ENCODE results near the gene ADD3.

The ADD3 gene

GRCh38 chr10:110017052-110017451 is 9.3 kb downstream of the ADD3 start:
- DNase-seq, result no peak
- intact Hi-C loops (cut with DNase I), result no loop called here

DNA sequence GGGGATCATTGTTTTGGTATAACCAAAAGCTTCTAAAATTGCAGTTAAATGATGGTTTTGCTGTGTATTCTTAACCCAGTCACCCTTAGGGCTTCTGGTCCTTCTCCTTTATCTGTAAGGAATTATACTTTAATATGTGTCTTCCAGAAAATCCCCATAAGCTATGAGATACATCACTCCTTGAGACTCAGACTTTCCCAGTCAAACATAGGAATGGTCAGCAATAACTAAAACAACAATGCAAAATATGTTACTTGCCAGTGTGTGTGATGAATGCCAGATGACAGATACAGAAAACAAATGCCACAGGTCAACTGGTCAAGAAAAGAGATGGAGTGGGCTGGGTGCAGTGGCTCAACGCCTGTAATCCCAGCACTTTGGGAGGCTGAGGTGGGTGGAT is 10.1 kb downstream of the ADD3 start:
- no peak for DNase-seq
- intact Hi-C loops (cut with DNase I), result no loop called here

DNA sequence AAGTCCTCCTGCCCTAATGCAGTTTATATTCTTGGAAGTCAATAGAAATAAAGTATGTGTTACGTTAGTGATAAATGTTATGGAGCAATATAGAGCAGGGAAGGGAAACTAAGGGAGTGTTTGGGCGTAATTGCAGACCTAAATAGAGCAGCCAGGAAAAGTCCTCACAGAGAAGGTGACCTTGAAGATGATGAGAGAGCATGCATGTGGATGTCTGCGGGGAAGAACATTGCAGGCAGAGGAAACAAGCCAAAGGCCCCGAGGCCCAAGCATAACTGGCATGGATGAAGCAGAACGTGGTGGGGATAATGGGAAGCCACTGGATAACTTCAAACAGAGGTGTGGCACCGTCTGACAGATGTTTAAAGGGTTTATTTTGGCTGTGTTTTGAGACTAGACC is 12.5 kb downstream of the ADD3 start:
- intact Hi-C loops (cut with DNase I), result no loop called here
- DNase-seq, result no peak

DNA sequence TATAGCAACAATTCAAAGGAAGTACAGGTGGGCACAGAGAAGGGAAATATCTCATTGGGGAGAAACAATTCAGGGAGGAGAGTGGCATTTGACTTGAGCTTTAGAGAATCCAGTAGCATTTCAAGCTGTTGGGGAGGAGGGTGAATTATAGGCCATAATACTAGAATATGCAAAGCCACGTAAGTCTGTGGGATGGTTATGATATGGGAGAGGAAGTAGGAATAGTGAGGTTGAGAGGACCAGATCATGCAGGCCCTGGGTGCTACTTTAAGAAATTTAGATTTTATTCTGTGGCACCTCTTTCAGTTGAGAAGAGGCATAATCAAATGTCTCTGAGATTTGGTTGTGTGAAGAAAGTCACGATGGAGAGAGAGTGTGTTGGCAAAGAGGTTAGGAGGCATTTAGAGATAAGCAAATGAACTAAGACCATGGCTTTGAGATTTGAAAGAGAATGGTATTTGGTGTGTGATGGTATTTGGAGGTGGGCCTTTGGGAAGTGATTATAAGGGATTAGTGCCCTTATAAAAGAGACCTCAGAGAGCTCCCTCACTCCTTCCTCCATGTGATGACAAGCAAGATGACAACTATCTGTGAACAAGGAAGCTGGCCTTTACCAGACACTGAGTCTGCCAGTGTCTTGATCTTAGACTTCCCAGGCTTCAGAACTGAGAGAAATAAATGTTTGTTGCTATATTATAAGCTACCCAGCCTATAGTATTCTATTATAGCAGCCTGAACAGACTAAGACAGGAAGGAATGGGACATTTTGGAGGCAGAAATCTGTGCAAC is 15.1 kb downstream of the ADD3 start:
- intact Hi-C loops (cut with DNase I), result no loop called here
- DNase-seq, result no peak

- intact Hi-C loops (cut with DNase I), result no loop called here
- no peak for DNase-seq
Observed at GRCh38 chr10:110023785-110024465, 16.1 kb downstream of the ADD3 start.

DNA sequence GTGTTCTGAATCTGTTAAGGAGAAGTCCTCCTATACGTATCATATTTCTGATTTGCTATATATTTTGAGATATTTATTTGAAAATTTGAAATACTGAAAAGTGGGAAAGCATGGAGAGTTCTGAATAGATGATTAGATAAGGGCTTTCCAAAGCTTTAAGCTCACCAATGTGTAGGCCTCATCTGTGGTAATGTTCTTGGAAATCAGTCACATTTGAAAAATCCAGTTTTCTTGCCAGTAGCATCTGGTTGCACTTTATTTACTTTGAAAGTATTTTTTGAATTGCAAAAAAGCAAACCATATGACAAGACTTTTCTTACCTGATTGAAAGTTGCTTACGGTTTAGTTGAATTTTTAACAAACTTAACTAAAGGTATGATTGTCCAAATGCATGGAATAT is 21.7 kb downstream of the ADD3 start:
- intact Hi-C loops (cut with DNase I), result no loop called here
- no peak for DNase-seq

- DNase-seq, result peak in 27 of 42 donors; percentile 8 to 81 (median 45)
- intact Hi-C loops (cut with DNase I), result no loop called here
Observed at GRCh38 chr10:110032801-110033700, 25.3 kb downstream of the ADD3 start.

DNA sequence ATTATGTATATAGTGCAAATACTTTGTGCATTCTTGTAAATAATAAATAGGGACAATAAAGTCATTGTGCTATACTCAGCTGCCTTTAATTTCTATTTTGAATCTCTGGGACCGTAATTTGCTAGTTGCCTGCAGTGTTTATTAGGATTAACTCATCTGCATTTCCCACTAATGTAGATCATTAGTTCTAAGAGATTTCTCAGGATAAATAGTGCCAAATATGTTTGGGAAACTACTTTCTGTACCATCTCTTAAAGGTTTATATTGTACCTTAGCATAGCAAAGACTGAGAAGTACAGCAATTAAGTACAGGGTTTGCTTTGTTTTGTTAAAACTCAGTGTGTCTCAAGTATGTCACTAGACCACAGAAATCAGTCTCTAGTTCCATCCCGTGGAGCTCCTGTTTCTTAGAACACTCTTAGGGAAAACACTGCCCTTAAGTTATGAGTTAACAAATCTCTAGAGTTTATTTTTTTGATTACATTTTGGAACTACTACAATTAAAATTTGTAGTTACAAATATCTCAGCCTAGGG is 26.0 kb downstream of the ADD3 start:
- DNase-seq, result no peak
- intact Hi-C loops (cut with DNase I), result no loop called here

GRCh38 chr10:110034596-110034995 is 26.8 kb downstream of the ADD3 start:
- no peak for DNase-seq
- intact Hi-C loops (cut with DNase I), result no loop called here

- no peak for DNase-seq
- intact Hi-C loops (cut with DNase I), result no loop called here
Observed at GRCh38 chr10:110035070-110035921, 27.5 kb downstream of the ADD3 start.

- intact Hi-C loops (cut with DNase I), result no loop called here
- DNase-seq, result no peak
Observed at GRCh38 chr10:110036640-110037039, 28.9 kb downstream of the ADD3 start.

DNA sequence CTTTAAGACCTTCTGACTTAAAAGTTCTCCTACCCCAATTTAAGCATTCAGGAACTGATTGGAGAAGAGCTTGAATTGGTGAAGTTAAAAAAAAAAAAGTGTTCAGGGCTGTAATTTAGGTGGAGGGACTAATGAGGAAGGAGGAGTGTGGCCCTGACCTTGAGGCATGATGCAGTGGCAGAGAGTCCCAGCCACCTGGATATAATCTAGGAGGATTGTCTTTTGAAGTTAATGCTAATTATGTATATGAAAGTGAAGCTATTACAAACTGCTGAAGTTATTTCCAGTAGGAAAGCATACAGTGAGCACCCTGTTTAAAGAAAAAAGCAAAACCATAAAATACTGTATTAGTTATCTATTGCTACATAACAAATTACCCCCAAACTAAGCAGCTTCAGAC is 31.5 kb downstream of the ADD3 start:
- intact Hi-C loops (cut with DNase I), result no loop called here
- DNase-seq, result no peak

- intact Hi-C loops (cut with DNase I), result no loop called here
- no peak for DNase-seq
Observed at GRCh38 chr10:110040108-110040507, 32.3 kb downstream of the ADD3 start.

DNA sequence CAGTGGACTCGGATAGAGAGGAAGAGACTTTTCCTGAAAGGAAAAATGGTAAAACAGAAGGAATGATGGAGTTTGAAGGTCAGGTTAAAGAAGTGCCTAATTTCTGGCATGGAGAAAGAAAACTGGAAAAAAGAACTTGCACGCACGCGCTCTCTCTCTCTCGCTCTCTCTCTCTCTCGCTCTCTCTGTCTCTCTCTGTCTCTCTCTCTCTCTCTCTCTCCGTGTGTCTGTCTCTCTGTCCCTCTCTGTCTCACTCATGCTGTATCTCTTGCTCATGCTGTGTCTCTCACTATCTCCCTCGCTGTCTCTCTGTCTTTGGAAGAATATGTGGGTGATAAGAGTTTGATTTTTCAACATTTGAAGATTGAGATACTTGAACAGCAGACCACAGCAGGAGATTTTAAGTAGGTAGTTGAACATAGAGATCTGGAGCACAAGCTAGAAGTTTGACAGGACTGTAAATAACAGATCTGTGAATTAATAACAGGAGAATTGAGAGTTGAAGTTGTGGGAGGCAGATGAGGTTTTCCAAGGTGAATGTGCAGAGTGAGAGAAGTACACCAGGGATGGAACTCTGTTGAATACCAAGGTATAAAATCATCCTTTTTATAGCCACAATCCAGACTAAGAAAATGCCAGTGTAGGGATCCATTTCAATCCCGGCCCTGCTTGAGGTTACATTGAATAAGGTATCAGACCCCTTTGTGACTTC is 33.1 kb downstream of the ADD3 start:
- intact Hi-C loops (cut with DNase I), result no loop called here
- DNase-seq, result no peak

DNA sequence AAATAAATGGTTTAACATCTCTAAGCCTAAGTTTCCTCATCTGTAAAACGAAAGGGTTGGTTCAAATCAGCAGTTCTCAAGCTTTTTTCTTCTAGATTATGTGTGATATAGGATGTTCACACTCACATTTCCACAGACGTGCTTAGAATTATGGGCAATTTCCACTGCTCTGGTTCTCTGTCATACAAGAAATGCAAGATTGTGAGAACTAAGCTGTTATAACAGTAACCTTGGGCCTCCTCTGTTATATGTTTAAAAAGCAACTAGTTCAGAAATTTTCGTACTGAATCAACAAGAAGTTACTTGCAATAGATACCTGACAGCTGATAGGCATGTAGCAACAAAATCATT is 33.7 kb downstream of the ADD3 start:
- intact Hi-C loops (cut with DNase I), result no loop called here
- no peak for DNase-seq

DNA sequence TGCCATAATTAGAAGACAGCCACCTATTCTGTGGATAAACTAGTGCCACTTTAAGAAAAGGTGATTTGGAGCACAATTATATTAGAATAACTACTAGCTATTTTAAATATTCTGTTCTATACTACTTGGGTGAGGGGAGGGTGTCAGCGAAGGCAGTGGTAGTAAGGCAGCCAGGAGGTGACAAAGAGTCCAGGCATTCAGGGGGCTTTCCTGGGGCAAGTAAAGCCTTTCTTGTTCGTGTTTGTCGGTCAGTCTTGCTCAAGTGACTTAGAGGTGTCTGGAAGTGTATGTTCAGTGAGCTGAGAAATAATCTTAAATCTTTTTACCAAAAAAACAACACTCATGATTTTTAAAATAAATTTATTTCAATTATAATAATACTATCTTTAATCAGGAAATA is 34.4 kb downstream of the ADD3 start:
- intact Hi-C loops (cut with DNase I), result no loop called here
- DNase-seq, result no peak

GRCh38 chr10:110042891-110043290 is 35.1 kb downstream of the ADD3 start:
- DNase-seq, result no peak
- intact Hi-C loops (cut with DNase I), result no loop called here

DNA sequence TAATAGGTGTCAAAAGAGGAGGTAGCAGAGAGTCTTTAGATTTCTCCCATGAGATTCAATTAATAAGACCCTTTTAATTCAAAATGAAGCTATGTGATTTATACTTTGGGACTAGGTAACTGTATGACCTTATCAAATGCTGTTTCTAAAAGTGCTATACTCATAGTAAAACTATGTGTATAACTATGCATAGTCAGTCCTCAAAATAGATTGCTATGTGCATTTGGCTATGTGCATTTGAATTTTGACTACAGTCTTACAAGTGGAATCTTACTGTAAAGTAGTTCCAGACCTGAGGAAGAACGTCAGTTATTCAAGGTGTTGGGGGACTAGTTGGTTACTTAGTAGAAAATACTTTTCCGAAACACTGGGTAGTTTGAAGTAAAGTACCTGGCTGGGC is 36.9 kb downstream of the ADD3 start:
- DNase-seq, result no peak
- intact Hi-C loops (cut with DNase I), result no loop called here
